Stimulated activated CD4-positive, alpha-beta T cell treated with anti-CD3 and anti-CD28 coated beads, TNF-alpha, amount 100 ng/mL, for 4 hours (primary cell): ENCODE data around the gene MYL4.
"Not testable (repeated sequence)": the region's sequence is repeated elsewhere in the genome, so short reads cannot be mapped to it uniquely, and the experiment has no call there.

Experiments used
- DNase-seq, 3 experiments: peaks; one replicate each; pipeline ENCODE4 v3.0.0-alpha.2; 2020; ENCODE audit warnings: low read depth in 3 of 3

MYL4 gene

GRCh38 chr17:47208744-47209488 lies at the start of gene MYL4:
TSS of gene MYL4 (plus strand) at chr17:47209348. CDS start at chr17:47209423, 75 bp downstream.
- DNase-seq, result no peak

- DNase-seq, result no peak
These were observed 47.0 kb upstream of the MYL4 start for GRCh38 chr17:47162013-47162622.

GRCh38 chr17:47164263-47164662 lies 44.9 kb upstream of the MYL4 start:
- DNase-seq, result no peak

GRCh38 chr17:47165137-47165536 lies 44.0 kb upstream of the MYL4 start:
- no peak for DNase-seq

- not testable (repeated sequence) for DNase-seq
These were observed 42.3 kb upstream of the MYL4 start for GRCh38 chr17:47166854-47167253.

- DNase-seq, result not testable (repeated sequence)
These were observed 40.3 kb upstream of the MYL4 start for GRCh38 chr17:47168896-47169295.

- no peak for DNase-seq
These were observed 38.4 kb upstream of the MYL4 start for GRCh38 chr17:47170710-47171109.

- no peak for DNase-seq
These were observed 36.2 kb upstream of the MYL4 start for GRCh38 chr17:47172696-47173565.

GRCh38 chr17:47174823-47175222 lies 34.3 kb upstream of the MYL4 start:
- not testable (repeated sequence) for DNase-seq

GRCh38 chr17:47176389-47176826 lies 32.7 kb upstream of the MYL4 start:
- no peak for DNase-seq

GRCh38 chr17:47177261-47177660 lies 31.9 kb upstream of the MYL4 start:
- DNase-seq, result no peak

GRCh38 chr17:47179141-47179540 lies 30.0 kb upstream of the MYL4 start:
- DNase-seq, result no peak

- no peak for DNase-seq
These were observed 28.8 kb upstream of the MYL4 start for GRCh38 chr17:47180337-47180736.

- not testable (repeated sequence) for DNase-seq
These were observed 28.2 kb upstream of the MYL4 start for GRCh38 chr17:47180988-47181387.

GRCh38 chr17:47184681-47185080 lies 24.5 kb upstream of the MYL4 start:
- DNase-seq, result no peak

- no peak for DNase-seq
These were observed 20.8 kb upstream of the MYL4 start for GRCh38 chr17:47188271-47188875.

GRCh38 chr17:47188876-47189731 lies 20.0 kb upstream of the MYL4 start, which contains the start of gene CDC27:
TSS of gene CDC27 (minus strand) at chr17:47189295. CDS start at chr17:47189172, 123 bp downstream.
- DNase-seq, result peak; percentile 100

- no peak for DNase-seq
These were observed 19.4 kb upstream of the MYL4 start for GRCh38 chr17:47189732-47190237.

GRCh38 chr17:47190243-47190642 lies 18.9 kb upstream of the MYL4 start:
- no peak for DNase-seq

- DNase-seq, result no peak
These were observed 18.4 kb upstream of the MYL4 start for GRCh38 chr17:47190770-47191169.

- DNase-seq, result no peak
These were observed 16.6 kb upstream of the MYL4 start for GRCh38 chr17:47192554-47192953.
